ENCODE measurements around the gene CHCHD6.

GRCh38 chr3:126828306-126828705, 124.3 kb downstream of the CHCHD6 start:
- TF ChIP-seq, protein P1, sequence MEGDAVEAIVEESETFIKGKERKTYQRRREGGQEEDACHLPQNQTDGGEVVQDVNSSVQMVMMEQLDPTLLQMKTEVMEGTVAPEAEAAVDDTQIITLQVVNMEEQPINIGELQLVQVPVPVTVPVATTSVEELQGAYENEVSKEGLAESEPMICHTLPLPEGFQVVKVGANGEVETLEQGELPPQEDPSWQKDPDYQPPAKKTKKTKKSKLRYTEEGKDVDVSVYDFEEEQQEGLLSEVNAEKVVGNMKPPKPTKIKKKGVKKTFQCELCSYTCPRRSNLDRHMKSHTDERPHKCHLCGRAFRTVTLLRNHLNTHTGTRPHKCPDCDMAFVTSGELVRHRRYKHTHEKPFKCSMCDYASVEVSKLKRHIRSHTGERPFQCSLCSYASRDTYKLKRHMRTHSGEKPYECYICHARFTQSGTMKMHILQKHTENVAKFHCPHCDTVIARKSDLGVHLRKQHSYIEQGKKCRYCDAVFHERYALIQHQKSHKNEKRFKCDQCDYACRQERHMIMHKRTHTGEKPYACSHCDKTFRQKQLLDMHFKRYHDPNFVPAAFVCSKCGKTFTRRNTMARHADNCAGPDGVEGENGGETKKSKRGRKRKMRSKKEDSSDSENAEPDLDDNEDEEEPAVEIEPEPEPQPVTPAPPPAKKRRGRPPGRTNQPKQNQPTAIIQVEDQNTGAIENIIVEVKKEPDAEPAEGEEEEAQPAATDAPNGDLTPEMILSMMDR (conservative IDR thresholded peaks at IDR 0.05; ENCODE audit: low read depth, low read length): no peak
- no peak for TF ChIP-seq EZH2 (IDR thresholded peaks at IDR 0.05; ENCODE audit: low read length, unreplicated experiment)

Data from PC-3 (cell line).